DOHH2 (cell line): ENCODE measurements around the gene CFAP77.

Experiments
- CTCF ChIP-seq: fragments of 200-600 bp; sonication (generic); IDR thresholded peaks from one replicate; pipeline ENCODE4 v1.5.1; 2014; ENCODE audit warnings: antibody characterized with exemption, mild to moderate bottlenecking, low read depth, low read length; ENCODE audit not compliant: poor library complexity, severe bottlenecking
- EZH2phosphoT487 ChIP-seq: fragments of 200-600 bp; sonication (generic); IDR thresholded peaks from 2 replicates; pipeline ENCODE4 v1.6.1; 2017; ENCODE audit warnings: borderline replicate concordance, mild to moderate bottlenecking, antibody characterized with exemption, low read length, moderate library complexity, mixed read lengths

GRCh38 chr9:132595319-132595718, 185.3 kb downstream of the CFAP77 start:
- TF ChIP-seq CTCF (no peak), EZH2phosphoT487 (no peak)
